Myocyte (in vitro differentiated cells): ENCODE measurements around the gene PCDHGA4. TPM values are rescaled to one million over a fixed set of nuclear protein-coding genes. Genes with fewer than 3 reads are reported as not detected.
"Not testable (repeated sequence)": the region's sequence is repeated elsewhere in the genome, so short reads cannot be mapped to it uniquely, and the experiment has no call there.

Experiments
- DNase-seq: peaks from one replicate; pipeline ENCODE4 v3.0.0-alpha.2; 2012; ENCODE audit warnings: low read depth
- polyA plus RNA-seq: library from polyadenylated mRNA; unstranded; fragments of >200 nt; gene quantifications from one replicate; pipeline ENCODE4 v1.2.1, GENCODE V29; 2012; ENCODE audit warnings: missing spikeins
- total RNA-seq: library from RNA; depleted of rRNA; stranded (reverse); fragments of >200 nt; gene quantifications from 2 replicates; pipeline ENCODE4 v1.2.3, GENCODE V29; 2014

The PCDHGA4 gene
- total RNA-seq: 2.9 and 3.3 TPM in 2 replicates
- 6.3 TPM for polyA plus RNA-seq

DNA sequence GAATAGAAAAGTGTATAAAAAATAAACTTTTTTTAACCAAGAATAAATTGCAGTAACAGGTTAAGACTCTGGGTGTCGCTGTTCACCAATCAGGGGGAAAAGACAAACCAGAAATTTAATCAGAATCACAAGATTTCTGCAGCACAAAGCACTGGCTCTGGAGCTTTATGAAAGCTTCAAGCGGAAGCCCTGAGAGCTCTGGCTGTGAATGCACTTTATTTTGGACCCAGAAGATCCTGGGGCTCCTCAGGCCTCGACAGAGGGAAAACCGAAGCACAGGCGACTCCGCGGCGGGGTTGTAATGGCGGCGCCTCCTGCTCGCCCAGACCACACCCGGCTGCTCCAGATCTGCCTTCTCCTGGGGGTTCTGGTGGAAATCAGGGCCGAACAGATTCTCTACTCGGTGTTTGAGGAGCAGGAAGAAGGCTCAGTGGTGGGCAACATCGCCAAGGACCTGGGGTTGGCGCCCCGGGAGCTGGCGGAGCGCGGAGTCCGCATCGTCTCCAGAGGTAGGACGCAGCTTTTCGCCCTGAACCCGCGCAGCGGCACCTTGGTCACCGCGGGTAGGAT lies at the start of gene PCDHGA4:
PCDHGA4 (plus strand) TSS at position 122 of the 570 bp plus-strand sequence; CDS start at position 209, 87 bp downstream.
- no peak for DNase-seq

DNA sequence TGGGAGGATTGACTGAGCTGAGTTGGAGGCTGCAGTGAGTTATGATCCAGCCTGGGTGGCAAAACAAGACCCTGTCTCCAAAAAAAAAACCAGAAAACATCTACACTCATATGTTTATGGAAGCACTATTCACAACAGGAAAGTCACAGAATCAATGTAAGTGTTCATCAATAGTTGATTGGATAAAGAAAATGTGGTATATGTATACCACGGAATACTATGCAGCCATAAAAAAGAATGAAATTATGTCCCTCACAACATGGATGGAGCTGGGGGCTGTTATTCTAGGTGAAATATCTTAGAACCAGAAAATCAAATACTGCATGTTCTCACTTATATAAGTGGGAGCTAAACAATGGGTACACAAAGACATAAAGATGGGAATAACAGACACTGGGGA lies 48.2 kb upstream of the PCDHGA4 start:
- DNase-seq: no peak

GRCh38 chr5:141313711-141314110 lies 41.1 kb upstream of the PCDHGA4 start:
- DNase-seq: no peak

DNA sequence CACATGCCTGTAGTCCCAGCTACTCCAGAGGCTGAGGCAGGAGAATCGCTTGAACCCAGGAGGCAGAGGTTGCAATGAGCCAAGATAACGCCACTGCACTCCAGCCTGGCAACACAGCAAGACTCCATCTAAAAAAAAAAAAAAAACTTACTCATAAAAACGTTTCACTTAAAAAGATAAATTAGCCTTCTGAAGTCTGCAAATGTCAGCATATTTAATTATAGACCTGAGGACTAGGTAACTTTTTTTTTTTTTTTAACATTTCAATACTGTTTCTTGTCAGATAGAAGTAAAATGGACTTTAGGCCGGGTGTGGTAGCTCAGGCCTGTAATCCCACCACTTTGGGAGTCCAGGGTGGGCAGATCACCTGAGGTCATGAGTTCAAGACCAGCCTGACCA lies 37.9 kb upstream of the PCDHGA4 start:
- not testable (repeated sequence) for DNase-seq

DNA sequence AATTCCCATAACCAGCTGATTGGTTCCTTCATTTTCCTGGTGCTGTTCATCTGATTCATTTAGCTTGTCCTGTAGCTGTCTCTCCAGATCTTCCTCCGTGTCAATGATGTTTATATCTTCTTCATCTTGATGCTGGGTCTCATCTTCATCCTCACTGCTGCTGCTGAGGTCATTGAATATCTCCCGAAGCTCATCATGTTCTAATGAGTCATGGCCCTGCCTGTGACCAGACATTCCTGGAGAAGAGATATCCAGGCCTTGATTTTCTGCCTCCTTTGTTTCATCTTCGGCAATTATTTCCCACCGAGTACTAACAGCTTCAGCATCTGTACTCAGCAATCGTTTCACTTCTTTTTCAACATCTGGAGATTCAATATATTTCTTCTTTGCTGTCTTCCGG lies 35.6 kb upstream of the PCDHGA4 start:
- DNase-seq: no peak

DNA sequence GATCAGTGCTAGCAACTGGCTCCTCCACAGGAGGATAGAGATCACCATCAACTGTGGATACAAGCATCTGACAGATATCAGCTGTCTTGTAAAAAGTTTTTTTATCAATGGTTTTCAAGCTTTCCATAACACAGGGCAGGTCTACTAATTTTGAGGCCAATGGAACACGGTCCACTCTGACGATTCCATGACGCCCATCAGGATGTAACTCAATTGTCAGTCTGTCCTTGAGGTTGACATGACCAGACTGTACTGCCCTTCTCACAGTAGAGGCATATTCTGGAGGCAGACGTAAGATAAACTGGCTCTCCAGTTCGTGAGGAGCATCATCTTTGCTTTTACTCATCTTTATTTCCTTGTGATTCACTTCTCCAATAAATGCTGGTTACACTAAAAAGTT lies 35.1 kb upstream of the PCDHGA4 start:
- DNase-seq: no peak

DNA sequence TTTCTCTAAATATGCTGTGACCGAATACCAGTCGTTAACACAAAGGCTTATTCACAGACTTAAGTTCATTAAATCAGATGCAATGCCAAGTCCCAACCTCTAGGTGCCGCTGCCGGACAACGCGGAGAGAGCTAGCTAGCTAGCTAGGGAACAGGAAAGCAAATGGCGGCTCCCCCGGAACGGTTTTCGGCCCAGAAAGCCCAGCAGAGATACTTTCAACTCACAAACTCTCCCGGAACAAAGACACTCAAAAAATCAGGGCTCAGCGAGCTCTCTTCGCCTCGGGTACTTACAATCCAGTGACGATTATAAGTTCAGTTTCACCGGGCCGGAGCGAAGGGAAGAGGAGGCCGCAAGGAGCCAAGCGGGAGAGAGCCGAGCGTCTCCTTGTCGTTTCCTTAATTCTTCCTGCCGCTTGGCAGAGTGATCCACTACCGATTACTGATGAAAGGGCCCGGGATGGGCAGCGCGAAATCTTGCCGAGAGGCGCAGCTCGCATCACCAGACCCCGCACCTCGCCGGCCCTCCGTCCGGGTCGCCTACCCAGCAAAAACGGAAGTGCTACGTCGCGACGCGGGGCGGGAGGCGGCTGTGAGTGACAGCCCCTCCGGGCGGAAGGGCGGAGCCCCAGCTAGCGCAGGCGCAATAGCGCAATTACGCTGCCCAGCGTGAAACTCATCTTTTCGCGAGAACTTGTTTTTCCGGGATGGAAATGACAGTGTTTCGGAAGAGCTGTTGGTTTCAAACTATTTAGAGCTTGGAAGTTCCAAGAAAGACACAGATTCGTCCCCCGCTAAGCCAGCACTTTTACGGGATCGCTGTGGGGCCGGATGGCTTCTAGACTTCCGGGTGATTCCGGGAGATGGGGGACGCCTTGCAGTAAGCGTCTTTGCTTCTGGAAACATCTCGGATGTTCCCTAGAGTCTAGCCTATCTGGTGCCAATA lies 34.3 kb upstream of the PCDHGA4 start, which contains the start of gene TAF7:
TAF7 (minus strand) TSS at position 560 of the 945 bp plus-strand sequence. CDS start 740 bp downstream, outside the sequence.
- peak; percentile 96 for DNase-seq

- DNase-seq: no peak
These were observed 32.6 kb upstream of the PCDHGA4 start for GRCh38 chr5:141322261-141322660.

DNA sequence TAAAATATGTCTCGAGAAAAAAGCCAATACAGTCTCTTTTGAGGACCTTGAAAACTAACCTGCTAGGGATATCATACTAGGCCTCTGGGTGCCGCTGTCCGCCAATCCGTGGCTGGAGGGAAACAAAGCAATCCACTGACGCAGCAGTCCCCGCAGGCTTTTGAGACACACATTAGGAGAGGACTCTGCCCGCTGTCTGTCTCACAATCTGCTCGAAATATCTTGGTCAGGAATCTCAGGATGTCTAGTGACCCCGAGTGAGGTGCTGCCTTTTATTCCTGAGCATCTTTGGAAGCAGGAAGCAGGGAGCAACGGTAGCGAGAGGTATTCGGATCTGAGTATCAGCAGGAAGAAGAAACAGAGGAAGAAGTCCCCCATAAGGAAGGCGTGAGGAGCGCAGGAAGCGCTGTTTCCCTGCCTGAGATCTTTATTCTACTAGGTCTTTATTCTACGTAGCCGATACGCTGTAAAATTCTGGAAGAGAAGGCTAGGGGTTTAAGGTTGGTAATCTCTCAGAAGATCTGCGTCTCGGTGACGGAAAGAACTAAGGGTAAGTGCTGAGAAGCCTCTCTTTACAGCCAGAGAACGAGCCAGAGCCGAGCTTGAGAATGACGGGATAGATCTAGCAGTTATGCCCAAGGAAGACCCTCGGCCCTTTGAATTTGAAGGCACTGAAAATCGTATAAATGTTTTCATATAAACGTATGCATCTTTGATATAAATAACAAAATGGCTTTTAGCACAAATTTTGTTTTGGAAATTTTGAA lies 28.6 kb upstream of the PCDHGA4 start:
- peak; percentile 56 for DNase-seq

- DNase-seq: no peak
These were observed 26.6 kb upstream of the PCDHGA4 start for GRCh38 chr5:141328231-141328630.

DNA sequence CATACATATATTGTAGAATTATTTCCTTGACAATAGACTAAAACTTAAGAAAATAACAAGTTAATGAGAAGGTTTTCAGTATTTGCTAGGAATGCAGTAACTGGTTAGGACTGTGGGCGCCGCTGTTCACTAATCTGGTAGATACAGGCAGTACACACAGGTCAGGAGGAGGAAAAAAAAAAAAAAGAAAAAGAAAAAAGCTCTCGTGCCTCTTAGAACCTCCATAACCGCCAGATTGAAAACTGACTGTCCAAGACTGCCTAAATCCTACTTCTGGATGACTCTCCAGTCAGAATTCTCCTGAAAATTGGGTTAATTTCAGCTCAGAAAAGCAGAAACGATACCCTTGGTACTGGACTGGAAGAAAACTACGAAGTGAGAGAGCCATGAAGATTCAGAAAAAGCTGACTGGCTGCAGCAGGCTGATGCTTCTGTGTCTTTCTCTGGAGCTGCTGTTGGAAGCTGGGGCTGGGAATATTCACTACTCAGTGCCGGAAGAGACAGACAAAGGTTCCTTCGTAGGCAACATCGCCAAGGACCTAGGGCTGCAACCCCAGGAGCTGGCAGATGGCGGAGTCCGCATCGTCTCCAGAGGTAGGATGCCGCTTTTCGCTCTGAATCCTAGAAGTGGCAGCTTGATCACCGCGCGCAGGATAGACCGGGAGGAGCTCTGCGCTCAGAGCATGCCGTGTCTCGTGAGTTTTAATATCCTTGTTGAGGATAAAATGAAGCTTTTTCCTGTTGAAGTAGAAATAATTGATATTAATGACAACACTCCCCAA lies 24.3 kb upstream of the PCDHGA4 start, which contains the start of gene PCDHGA1:
PCDHGA1 (plus strand) TSS at position 216 of the 782 bp plus-strand sequence.
- peak; percentile 70 for DNase-seq

- DNase-seq: not testable (repeated sequence)
These were observed 22.2 kb upstream of the PCDHGA4 start for GRCh38 chr5:141332571-141332970.

DNA sequence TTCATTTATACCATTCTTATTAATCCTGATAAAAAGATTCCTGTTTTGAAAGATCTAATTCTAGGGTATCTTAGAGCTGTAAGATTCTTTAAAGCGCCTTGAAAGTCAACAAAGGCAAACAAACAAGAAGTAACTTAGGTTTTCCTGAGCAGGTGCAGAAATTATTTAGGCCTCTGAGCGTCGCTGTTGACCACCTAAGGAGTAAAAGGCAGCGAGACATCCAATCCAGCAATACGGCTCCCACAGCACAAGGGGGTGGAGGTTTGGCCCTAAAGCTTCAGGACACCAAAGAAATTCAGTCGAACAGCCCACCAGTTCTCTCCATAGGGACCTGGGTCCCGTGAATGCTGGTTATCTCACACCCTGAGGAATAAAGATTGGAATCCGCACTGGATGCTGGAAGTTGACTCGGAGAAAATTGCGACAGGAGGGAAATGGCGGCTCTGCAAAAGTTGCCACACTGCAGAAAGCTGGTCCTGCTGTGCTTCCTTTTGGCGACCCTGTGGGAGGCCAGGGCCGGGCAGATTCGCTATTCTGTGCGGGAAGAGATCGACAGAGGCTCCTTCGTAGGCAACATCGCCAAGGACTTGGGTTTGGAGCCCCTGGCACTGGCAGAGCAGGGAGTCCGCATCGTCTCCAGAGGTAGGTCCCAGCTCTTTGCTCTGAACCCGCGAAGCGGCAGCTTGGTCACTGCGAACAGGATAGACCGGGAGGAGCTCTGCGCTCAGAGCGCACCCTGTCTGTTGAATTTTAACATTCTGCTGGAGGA lies 16.1 kb upstream of the PCDHGA4 start, which contains the start of gene PCDHGA2:
PCDHGA2 (plus strand) TSS at position 223 of the 769 bp plus-strand sequence.
- no peak for DNase-seq

DNA sequence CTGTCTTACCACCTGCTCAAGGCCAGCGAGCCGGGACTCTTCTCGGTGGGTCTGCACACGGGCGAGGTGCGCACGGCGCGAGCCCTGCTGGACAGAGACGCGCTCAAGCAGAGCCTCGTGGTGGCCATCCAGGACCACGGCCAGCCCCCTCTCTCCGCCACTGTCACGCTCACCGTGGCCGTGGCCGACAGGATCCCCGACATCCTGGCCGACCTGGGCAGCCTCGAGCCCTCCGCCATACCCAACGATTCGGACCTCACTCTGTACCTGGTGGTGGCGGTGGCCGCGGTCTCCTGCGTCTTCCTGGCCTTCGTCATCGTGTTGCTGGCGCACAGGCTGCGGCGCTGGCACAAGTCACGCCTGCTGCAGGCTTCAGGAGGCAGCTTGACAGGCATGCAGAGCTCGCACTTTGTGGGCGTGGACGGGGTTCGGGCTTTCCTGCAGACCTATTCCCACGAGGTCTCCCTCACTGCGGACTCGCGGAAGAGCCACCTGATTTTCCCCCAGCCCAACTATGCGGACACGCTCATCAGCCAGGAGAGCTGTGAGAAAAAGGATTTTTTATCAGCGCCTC lies 14.0 kb upstream of the PCDHGA4 start:
- not testable (repeated sequence) for DNase-seq

GRCh38 chr5:141342773-141343172 lies 12.0 kb upstream of the PCDHGA4 start:
- DNase-seq: no peak

GRCh38 chr5:141343242-141343952 lies 11.4 kb upstream of the PCDHGA4 start, which contains the start of gene PCDHGA3:
PCDHGA3 (plus strand) TSS chr5:141343829; CDS start chr5:141344034, 205 bp downstream.
- DNase-seq: no peak

DNA sequence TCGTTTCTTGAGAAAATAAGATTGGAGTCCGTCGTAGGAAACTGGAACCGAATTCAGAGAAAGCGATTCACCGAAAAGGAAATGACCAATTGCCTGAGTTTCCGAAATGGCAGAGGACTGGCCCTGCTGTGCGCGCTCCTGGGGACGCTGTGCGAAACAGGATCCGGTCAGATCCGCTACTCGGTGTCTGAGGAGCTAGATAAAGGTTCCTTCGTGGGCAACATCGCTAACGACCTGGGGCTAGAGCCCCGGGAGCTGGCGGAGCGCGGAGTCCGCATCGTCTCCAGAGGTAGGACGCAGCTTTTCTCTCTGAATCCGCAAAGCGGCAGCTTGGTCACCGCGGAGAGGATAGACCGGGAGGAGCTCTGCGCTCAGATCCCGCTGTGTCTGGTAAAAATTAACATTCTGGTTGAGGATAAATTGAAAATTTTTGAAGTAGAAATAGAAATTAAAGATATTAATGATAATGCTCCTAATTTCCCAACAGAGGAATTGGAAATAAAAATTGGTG lies 10.8 kb upstream of the PCDHGA4 start:
- DNase-seq: no peak

DNA sequence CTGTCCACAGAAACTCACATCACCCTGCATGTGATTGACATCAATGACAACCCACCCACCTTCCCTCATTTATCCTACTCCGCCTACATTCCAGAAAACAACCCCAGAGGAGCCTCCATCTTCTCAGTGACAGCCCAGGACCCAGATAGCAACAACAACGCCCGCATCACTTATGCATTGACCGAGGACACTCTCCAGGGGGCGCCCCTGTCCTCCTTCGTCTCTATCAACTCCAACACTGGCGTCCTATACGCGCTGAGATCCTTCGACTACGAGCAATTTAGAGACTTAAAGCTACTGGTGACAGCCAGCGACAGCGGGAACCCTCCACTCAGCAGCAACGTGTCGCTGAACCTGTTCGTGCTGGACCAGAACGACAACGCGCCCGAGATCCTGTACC lies 9.5 kb upstream of the PCDHGA4 start:
- DNase-seq: no peak
